BJ (cell line): ENCODE measurements around the gene RPL11. TPM values are rescaled to one million over a fixed set of nuclear protein-coding genes. Genes with fewer than 3 reads are reported as not detected.
"Not testable (repeated sequence)": the region's sequence is repeated elsewhere in the genome, so short reads cannot be mapped to it uniquely, and the experiment has no call there.

Experiments used
- CTCF ChIA-PET: fragments of 350-600 bp; formaldehyde crosslinking; extraction: SDS; loops from one replicate; lab custom pipeline; 2021; ENCODE audit warnings: antibody characterized with exemption, inconsistent platforms; lab: Yijun Ruan, JAX
- POLR2A ChIA-PET: fragments of 300-600 bp; sonication (Branson Sonifier 250); formaldehyde crosslinking; extraction: SDS; loops from one replicate; lab custom pipeline; 2021; ENCODE audit warnings: antibody characterized with exemption; lab: Charles Lee
- DNase-seq: peaks from one replicate; pipeline ENCODE4 v3.0.0-alpha.2; 2011; ENCODE audit warnings: low read depth
- H3K27me3 ChIP-seq: 2 replicates; pipeline ENCODE4 v1.6.0; 2011; ENCODE audit warnings: low read length; ENCODE audit not compliant: control insufficient read depth, insufficient read depth
- H3K36me3 ChIP-seq: 2 replicates; pipeline ENCODE4 v1.5.1; 2011; ENCODE audit warnings: low read length; ENCODE audit not compliant: control insufficient read depth, insufficient read depth
- H3K4me3 ChIP-seq: 2 replicates; pipeline ENCODE4 v1.5.1; 2011; ENCODE audit warnings: low read depth, mild to moderate bottlenecking, control low read depth, low read length
- CTCF ChIP-seq: IDR thresholded peaks from 2 replicates; pipeline ENCODE4 v1.5.1; 2011; ENCODE audit warnings: low read depth, mild to moderate bottlenecking, control low read depth, inconsistent platforms, low read length, moderate library complexity; ENCODE audit not compliant: insufficient read depth
- polyA plus RNA-seq: library from polyadenylated mRNA; depleted of rRNA; stranded (reverse); fragments of >200 nt; gene quantifications from 2 replicates; pipeline ENCODE4 v1.2.3, GENCODE V29; 2011

The RPL11 gene
- polyA plus RNA-seq, 1 experiment, result 1,288 TPM

GRCh38 chr1:23727362-23727811, 35.8 kb downstream of the RPL11 start:
- no peak for TF ChIP-seq CTCF
- Histone ChIP-seq H3K4me3 (no peak overlapping the region), H3K27me3 (no peaks in the 10 kb centered on the region), H3K36me3 (no peaks in the 10 kb centered on the region; the same call in 1 of the 2 replicates)
- ChIA-PET CTCF (interaction anchor here (0.6 to 1.2 kb wide), 5 partner anchors 8 to 25 kb away, joined by 3 to 4 read pairs (median 3); no protein-coding TSS in a partner anchor), POLR2A (no interaction called here)
- DNase-seq, result no peak

GRCh38 chr1:23732363-23733224, 41.0 kb downstream of the RPL11 start:
- DNase-seq, result no peak
- TF ChIP-seq CTCF, result no peak
- H3K36me3 ChIP-seq, result no peaks in the 10 kb centered on the region; the same call in 1 of the 2 replicates
- ChIA-PET CTCF (interaction anchor here (1.1 kb wide), 1 partner anchor 15 kb away, joined by 3 read pairs; no protein-coding TSS in a partner anchor), POLR2A (no interaction called here)
- H3K4me3 ChIP-seq, result no peak overlapping the region
- H3K27me3 ChIP-seq, result no peaks in the 10 kb centered on the region

- H3K27me3 ChIP-seq, H3K36me3 ChIP-seq, CTCF ChIA-PET, DNase-seq, H3K4me3 ChIP-seq, POLR2A ChIA-PET: not testable (repeated sequence)
These were observed 41.7 kb downstream of the RPL11 start for GRCh38 chr1:23733281-23733680.

GRCh38 chr1:23736437-23737134, 45.0 kb downstream of the RPL11 start:
- TF ChIP-seq CTCF, result no peak
- Histone ChIP-seq H3K27me3 (no peaks in the 10 kb centered on the region), H3K36me3 (no peaks in the 10 kb centered on the region), H3K4me3 (no peak overlapping the region)
- DNase-seq, result no peak
- ChIA-PET CTCF (interaction anchor here (0.9 kb wide), 1 partner anchor 34 kb away, joined by 3 read pairs; no protein-coding TSS in a partner anchor), POLR2A (no interaction called here)

- no peak for TF ChIP-seq CTCF
- no peaks in the 10 kb centered on the region for H3K27me3 ChIP-seq
- no peak for DNase-seq
- CTCF ChIA-PET, result interaction anchor here (1.2 kb wide), 1 partner anchor 23 kb away, joined by 3 read pairs; no protein-coding TSS in a partner anchor
- H3K36me3 ChIP-seq, result no peaks in the 10 kb centered on the region
- no peak overlapping the region for H3K4me3 ChIP-seq
- POLR2A ChIA-PET, result no interaction called here
These were observed 50.0 kb downstream of the RPL11 start for GRCh38 chr1:23741609-23742008.
